ENCODE measurements around the gene SCN2A. TPM values are rescaled to one million over a fixed set of nuclear protein-coding genes. Genes with fewer than 3 reads are reported as not detected.

SCN2A gene
- total and polyA plus RNA-seq, 2 donors (not counting 1 experiment from before 2014, with no cell fraction given): 0.22 to 0.24 TPM

DNA sequence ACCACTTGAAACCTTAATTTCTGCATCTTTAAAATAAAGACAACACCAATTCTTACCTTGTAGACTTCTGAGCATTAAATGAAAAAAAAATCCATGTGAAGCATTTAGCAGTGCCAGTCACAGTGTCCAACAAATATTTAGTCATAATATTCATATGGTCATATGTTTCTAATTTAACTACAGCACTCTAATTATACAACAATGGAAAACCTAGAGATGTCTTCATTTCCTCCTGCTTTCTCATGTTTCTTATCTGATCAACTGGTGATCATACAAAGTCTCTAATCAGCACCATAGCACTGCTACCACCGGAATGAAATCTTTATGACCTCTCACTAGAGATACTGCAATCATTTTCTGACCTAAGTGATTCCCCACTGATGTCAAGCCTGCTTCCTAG, 25.1 kb upstream of the SCN2A start:
- Mint-ChIP-seq H3K9me3 (ENCODE audit: insufficient read depth) (no peaks in the 10 kb centered on the region), H3K4me1 (no peaks in the 10 kb centered on the region), H3K27me3 (peaks cover 20% of the 10 kb centered on the region), H3K27ac (no peak overlapping the region), H3K4me3 (no peak overlapping the region)
- TF ChIP-seq, protein P1, sequence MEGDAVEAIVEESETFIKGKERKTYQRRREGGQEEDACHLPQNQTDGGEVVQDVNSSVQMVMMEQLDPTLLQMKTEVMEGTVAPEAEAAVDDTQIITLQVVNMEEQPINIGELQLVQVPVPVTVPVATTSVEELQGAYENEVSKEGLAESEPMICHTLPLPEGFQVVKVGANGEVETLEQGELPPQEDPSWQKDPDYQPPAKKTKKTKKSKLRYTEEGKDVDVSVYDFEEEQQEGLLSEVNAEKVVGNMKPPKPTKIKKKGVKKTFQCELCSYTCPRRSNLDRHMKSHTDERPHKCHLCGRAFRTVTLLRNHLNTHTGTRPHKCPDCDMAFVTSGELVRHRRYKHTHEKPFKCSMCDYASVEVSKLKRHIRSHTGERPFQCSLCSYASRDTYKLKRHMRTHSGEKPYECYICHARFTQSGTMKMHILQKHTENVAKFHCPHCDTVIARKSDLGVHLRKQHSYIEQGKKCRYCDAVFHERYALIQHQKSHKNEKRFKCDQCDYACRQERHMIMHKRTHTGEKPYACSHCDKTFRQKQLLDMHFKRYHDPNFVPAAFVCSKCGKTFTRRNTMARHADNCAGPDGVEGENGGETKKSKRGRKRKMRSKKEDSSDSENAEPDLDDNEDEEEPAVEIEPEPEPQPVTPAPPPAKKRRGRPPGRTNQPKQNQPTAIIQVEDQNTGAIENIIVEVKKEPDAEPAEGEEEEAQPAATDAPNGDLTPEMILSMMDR (IDR thresholded peaks at IDR 0.05): no peak
- TF ChIP-seq EZH2 (IDR thresholded peaks at IDR 0.05; ENCODE audit: borderline replicate concordance, insufficient read depth, low read depth, low read length, poor library complexity, severe bottlenecking): no peak
- H3K9me3 ChIP-seq (ENCODE audit: control extremely low read depth in 1 of 3, control insufficient read depth in 2 of 3, insufficient read depth in 1 of 3, low read length in 2 of 3): no peaks in the 10 kb centered on the region
- ATAC-seq (ENCODE audit: low read depth) (no peak), DNase-seq (no peak)
- no peak overlapping the region for H2AFZ ChIP-seq (ENCODE audit: insufficient read depth, low read depth, low read length, poor library complexity, severe bottlenecking)
- no peak overlapping the region for H3K4me2 ChIP-seq (replicated peaks; ENCODE audit: low read depth, low read length, poor library complexity, severe bottlenecking)
- no peaks in the 10 kb centered on the region for H4K20me1 ChIP-seq (ENCODE audit: control insufficient read depth, insufficient read depth, low read length, poor library complexity, severe bottlenecking)
- CTCF ChIA-PET: no interaction called here
- no peak overlapping the region for H3K27ac ChIP-seq (ENCODE audit: low read length in 2 of 2)
- intact Hi-C loops (cut with micrococcal nuclease): no loop called here
- no peaks in the 10 kb centered on the region for H3K4me1 ChIP-seq (ENCODE audit: control insufficient read depth in 2 of 2, insufficient read depth in 2 of 2, low read length in 2 of 2)
- H3K27me3 ChIP-seq (replicated peaks in 1 of 4; ENCODE audit: control extremely low read depth in 1 of 4, control insufficient read depth in 3 of 4, insufficient read depth in 4 of 4, low read length in 3 of 4): no peaks in the 10 kb centered on the region
- 83% methylated on average over 1 of the region's 1 CpG for WGBS (ENCODE audit: insufficient coverage)
- no peaks in the 10 kb centered on the region for H3K79me2 ChIP-seq (ENCODE audit: control insufficient read depth, insufficient read depth, low read length)
- H3K4me3 ChIP-seq (ENCODE audit: control extremely low read depth in 1 of 5, extremely low read depth in 1 of 5, insufficient read depth in 1 of 5, low read depth in 2 of 5, low read length in 4 of 5): no peak overlapping the region
- POLR2A ChIA-PET: no interaction called here
- no peak overlapping the region for H3K9ac ChIP-seq (ENCODE audit: low read length)
- H3K36me3 ChIP-seq (replicated peaks in 1 of 2; ENCODE audit: control extremely low read depth in 1 of 2, control insufficient read depth in 1 of 2, extremely low read depth in 1 of 2, insufficient read depth in 2 of 2, low read length in 1 of 2): no peaks in the 10 kb centered on the region

DNA sequence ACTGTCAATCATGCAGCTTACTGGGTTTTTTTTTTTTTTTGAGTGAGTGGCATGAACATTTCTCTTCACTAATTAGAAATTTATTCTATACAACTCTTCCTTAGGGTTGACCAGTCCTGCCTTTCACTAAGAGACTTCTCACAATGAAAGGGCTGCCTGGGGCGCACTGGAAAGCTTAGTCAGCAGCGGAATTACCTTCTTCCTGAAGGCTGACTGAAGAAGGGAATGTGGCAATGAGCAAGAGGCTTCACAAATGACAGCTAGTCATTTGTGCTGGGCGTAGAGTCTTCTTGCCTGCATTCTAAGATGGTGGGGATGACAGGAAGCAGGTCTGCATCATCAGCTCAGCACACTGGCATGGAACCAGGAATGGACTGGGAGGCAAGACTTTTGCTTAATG, 19.7 kb upstream of the SCN2A start:
- no peak overlapping the region for H3K4me2 ChIP-seq (replicated peaks; ENCODE audit: low read depth, low read length, poor library complexity, severe bottlenecking)
- H3K9ac ChIP-seq (ENCODE audit: low read length): no peak overlapping the region
- H3K27me3 ChIP-seq (replicated peaks in 1 of 4; ENCODE audit: control extremely low read depth in 1 of 4, control insufficient read depth in 3 of 4, insufficient read depth in 4 of 4, low read length in 3 of 4): no peaks in the 10 kb centered on the region
- H4K20me1 ChIP-seq (ENCODE audit: control insufficient read depth, insufficient read depth, low read length, poor library complexity, severe bottlenecking): no peaks in the 10 kb centered on the region
- ChIA-PET POLR2A (no interaction called here), CTCF (interaction anchor here (1.5 to 2.2 kb wide), 2 partner anchors 12 to 15 kb away, joined by 3 to 10 read pairs; partner anchors contain the start of gene SCN3A)
- no peaks in the 10 kb centered on the region for H3K79me2 ChIP-seq (ENCODE audit: control insufficient read depth, insufficient read depth, low read length)
- 89% methylated on average over 1 of the region's 3 CpGs for WGBS (ENCODE audit: insufficient coverage)
- Mint-ChIP-seq H3K9me3 (ENCODE audit: insufficient read depth) (no peaks in the 10 kb centered on the region), H3K4me1 (no peaks in the 10 kb centered on the region), H3K27ac (no peak overlapping the region), H3K4me3 (no peak overlapping the region), H3K27me3 (peaks cover 8% of the 10 kb centered on the region)
- ATAC-seq (ENCODE audit: low read depth) (no peak), DNase-seq (no peak)
- H3K36me3 ChIP-seq (replicated peaks in 1 of 2; ENCODE audit: control extremely low read depth in 1 of 2, control insufficient read depth in 1 of 2, extremely low read depth in 1 of 2, insufficient read depth in 2 of 2, low read length in 1 of 2): no peaks in the 10 kb centered on the region
- intact Hi-C loops (cut with micrococcal nuclease): no loop called here
- H3K9me3 ChIP-seq (ENCODE audit: control extremely low read depth in 1 of 3, control insufficient read depth in 2 of 3, insufficient read depth in 1 of 3, low read length in 2 of 3): no peaks in the 10 kb centered on the region
- no peak overlapping the region for H3K27ac ChIP-seq (ENCODE audit: low read length in 2 of 2)
- no peaks in the 10 kb centered on the region for H3K4me1 ChIP-seq (ENCODE audit: control insufficient read depth in 2 of 2, insufficient read depth in 2 of 2, low read length in 2 of 2)
- H2AFZ ChIP-seq (ENCODE audit: insufficient read depth, low read depth, low read length, poor library complexity, severe bottlenecking): no peak overlapping the region
- TF ChIP-seq, protein P1 (IDR thresholded peaks at IDR 0.05): no peak
- TF ChIP-seq EZH2 (IDR thresholded peaks at IDR 0.05; ENCODE audit: borderline replicate concordance, insufficient read depth, low read depth, low read length, poor library complexity, severe bottlenecking): no peak
- H3K4me3 ChIP-seq (ENCODE audit: control extremely low read depth in 1 of 5, extremely low read depth in 1 of 5, insufficient read depth in 1 of 5, low read depth in 2 of 5, low read length in 4 of 5): no peak overlapping the region
